G401.6 (cell line): ENCODE results near the gene CNNM3.

Source experiments
- FAIRE-seq: peaks from 2 replicates; lab custom pipeline; 2012; peaks lifted over from hg19 to GRCh38; lab: Jason Lieb, UNC

CNNM3 gene

DNA sequence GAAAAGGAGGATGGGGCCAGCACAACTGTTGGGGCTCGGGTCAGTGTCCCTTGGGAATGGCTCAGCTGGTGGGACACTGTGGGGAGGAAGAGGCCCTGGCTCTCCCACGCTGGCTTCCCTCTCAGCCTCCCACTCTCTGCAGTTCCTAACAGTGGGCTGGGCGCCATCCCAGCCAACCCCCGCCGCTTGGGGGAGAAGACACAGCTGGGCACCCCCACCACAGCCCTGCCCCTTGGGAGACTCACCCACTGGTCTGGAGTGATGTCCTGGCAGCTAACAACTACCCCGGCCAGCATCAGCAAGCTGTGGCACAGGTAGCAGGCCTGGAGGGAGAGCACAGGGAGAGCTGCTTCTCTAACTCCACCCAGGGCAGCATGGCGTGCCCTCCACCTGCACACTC lies 62.1 kb downstream of the CNNM3 start:
- FAIRE-seq = no peak

DNA sequence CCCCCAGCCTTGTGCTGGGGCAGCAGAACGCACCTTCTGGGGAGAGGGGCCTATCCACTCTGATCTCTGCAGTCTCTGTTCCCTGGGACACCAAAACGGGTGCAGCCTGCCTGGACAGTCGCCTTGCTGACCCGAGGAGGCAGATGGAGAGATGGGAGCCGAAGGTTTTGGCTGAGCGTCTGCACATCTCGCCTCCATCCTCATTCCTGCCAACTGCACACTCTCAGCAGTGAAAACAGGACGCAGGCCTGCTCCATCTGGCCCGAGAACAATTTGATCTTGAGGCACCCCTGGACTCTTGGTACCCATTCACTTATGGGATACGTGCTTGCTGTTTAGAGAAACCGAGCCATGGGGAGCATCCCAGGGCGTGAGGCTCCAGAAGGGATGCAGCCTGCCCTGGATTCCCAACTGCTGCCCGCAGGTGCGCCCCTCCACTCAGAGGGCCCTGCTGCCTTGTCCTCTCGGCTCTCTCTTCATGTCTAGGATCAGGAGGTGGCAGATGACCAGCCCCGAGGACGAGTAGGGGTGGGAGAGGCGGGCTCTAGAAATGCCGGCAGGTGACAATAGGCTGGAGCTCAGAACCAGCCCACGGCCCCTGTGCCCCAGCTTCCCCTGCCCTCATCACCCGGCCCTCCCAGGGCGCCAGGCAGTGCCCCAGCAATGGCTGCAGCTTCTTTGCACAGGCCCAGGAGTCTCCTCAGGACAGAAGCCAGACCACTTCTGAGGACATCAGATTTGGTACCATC lies 62.9 kb downstream of the CNNM3 start:
- no peak for FAIRE-seq

DNA sequence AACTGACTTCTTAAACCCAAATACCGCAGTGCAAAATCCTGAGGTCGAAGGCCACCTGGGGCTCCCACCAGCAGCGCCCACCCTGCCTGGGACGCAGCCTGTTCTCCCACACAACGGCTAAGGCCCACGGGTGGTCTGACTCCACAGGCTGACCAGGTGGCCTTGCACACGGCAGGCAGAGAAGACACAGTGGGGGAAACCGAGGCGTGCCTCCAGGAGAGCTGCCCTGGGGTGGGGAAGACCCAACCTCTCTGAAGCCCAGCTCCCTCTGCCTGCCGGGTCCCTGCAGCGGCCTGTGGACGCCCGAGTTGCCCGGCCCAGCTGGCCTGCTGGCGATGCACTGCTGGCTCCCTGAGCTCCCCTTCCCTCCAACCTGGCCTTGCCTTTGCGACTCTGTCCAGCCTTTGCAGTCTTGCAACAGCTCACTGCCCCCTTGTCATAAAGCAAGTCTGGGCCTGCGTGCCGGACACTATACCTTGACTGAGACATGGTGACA lies 63.5 kb downstream of the CNNM3 start:
- no peak for FAIRE-seq

DNA sequence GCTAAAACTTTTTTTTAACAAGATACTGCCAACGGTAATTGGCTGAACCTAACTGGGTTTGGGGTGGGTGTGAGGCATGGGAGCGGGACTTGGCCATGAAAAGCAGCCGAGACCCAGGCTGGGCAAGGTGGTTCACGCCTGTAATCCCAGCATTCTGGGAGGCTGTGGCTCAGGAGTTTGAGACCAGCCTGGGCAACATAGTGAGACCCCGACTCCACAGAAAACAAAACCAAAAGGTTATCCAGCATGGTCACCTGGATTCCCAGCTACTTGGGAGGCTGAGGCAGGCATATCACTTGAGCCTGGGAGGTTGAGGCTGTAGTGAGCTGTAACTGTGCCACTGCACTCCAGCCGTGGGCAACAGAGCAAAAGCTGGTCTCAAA lies 64.8 kb downstream of the CNNM3 start:
- FAIRE-seq = no peak

DNA sequence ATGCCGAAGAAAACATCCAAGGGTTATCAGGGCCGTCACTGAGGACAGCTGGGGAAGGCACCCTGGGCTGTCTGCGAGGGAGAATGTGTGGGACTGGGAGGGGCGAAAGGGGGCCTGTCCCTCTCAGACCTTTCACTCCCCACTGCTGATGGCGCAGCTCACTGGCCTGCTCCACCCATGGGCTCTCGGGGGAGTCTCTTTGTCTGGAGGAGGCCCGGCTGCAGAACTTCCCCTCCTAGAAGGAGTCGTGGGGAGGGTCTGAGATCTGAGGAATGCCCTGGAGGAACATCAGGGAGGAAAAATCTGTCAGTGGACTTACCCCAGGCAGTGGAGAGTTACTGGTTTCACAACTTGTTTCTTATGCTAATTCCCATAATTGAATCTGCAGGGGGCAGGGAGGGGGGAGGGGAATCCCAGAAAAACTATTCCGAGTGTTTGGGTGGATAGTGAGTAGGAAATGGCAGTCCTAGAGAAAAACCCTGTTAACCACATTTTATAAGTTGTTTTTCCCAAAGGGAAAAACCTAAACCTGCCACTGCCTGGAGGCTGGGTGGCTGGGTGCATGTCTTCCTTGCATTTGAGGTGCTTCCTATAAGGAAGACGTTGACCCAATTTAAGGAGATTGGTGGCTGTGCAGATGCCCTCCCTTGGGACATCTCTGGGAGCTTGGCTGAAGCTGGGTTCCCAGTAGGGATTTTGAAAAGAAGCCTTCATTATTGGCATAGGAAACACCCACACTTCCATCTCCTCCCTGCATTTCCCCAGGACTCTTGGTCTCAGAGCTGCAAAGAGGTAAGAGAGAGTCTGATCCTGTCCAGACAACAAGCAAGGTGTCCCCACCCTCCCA lies 65.5 kb downstream of the CNNM3 start:
- no peak for FAIRE-seq

DNA sequence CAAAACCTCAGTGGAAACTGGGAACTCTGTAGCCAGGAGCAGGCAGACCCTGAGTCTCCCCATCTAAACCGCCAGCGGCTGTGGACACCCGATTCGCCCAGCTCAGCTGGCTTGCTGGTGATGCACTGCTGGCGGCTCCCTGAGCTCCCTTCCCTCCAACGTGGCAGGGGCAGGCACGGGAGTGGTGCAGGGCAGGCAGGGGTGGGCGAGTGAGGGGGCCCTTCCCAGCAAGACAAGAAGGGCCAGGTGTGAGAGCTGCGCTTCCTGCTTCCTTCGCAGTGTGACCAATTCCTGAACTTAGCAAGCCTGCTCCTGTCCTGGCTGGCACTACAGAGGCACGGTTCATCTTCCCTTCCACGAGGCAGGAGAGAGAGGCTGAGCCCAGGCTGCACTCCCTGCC lies 66.2 kb downstream of the CNNM3 start:
- no peak for FAIRE-seq

DNA sequence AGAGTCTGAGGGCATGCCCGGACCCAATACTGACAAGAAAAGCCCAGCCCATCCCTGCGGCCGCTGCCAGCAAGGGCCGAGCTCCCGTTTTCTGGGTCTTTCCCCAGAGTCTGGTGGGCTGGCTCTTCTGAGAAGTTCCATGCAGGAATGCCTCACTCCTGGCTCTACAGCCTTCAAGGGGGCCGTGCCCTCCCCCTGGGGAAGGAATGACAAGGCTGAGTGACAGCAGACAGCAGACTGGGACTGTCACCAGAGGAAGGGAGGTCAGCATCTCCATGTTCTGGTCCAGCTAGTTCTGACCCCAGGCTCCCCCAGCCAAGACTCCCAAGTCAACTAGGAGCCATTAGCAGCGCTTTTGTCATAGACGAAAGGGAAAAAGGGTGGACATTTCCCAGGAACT lies 66.8 kb downstream of the CNNM3 start:
- FAIRE-seq = no peak

DNA sequence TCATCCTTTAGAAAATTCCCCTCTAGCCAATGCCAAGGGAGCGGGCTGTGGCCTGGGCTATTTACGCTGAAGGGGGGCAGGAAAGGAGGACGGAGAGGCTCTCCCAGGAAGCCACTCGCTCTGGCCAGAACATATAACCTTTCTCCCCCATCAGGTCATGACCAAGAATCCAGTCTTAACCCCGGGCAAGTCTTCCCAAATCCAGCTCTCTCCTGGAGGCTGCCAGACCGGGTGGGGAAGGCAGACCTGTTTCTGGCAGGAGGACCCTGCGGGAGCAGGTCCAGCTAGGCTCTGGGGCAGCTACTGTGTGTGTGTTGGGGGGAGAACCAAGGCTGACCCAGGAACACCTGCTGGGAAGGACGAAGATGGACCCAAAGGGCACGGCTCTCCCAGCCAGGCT lies 67.2 kb downstream of the CNNM3 start:
- no peak for FAIRE-seq
